SU-DHL-6 (cell line): Measurements from ENCODE around the gene TBC1D10A.

Source experiments
- EZH2phosphoT487 ChIP-seq: fragments of 200-600 bp; sonication (generic), shearing (Covaris generic); conservative IDR thresholded peaks from 2 replicates; pipeline ENCODE4 v1.6.1; 2018; ENCODE audit warnings: mild to moderate bottlenecking, antibody characterized with exemption, low read length, moderate library complexity, mixed read lengths
- TF ChIP-seq, protein P1 (sequence below): fragments of 200-600 bp; sonication (generic); IDR thresholded peaks from one replicate; pipeline ENCODE4 v1.5.1; 2017; ENCODE audit warnings: antibody characterized with exemption, mild to moderate bottlenecking, low read length, moderate library complexity; ENCODE audit not compliant: insufficient read depth, poor library complexity, severe bottlenecking

GRCh38 chr22:30277547-30278344 is 49.0 kb downstream of the TBC1D10A start:
- TF ChIP-seq, protein P1, sequence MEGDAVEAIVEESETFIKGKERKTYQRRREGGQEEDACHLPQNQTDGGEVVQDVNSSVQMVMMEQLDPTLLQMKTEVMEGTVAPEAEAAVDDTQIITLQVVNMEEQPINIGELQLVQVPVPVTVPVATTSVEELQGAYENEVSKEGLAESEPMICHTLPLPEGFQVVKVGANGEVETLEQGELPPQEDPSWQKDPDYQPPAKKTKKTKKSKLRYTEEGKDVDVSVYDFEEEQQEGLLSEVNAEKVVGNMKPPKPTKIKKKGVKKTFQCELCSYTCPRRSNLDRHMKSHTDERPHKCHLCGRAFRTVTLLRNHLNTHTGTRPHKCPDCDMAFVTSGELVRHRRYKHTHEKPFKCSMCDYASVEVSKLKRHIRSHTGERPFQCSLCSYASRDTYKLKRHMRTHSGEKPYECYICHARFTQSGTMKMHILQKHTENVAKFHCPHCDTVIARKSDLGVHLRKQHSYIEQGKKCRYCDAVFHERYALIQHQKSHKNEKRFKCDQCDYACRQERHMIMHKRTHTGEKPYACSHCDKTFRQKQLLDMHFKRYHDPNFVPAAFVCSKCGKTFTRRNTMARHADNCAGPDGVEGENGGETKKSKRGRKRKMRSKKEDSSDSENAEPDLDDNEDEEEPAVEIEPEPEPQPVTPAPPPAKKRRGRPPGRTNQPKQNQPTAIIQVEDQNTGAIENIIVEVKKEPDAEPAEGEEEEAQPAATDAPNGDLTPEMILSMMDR: no peak
- no peak for TF ChIP-seq EZH2phosphoT487
